ENCODE data around the gene PPM1J. TPM values are rescaled to one million over a fixed set of nuclear protein-coding genes. Genes with fewer than 3 reads are reported as not detected.
A peak's percentile ranks its signal among the peaks of the same experiment; 100 is the strongest.

PPM1J gene
- total RNA-seq, 1 donor from 2014 or later, result 0.67 TPM

DNA sequence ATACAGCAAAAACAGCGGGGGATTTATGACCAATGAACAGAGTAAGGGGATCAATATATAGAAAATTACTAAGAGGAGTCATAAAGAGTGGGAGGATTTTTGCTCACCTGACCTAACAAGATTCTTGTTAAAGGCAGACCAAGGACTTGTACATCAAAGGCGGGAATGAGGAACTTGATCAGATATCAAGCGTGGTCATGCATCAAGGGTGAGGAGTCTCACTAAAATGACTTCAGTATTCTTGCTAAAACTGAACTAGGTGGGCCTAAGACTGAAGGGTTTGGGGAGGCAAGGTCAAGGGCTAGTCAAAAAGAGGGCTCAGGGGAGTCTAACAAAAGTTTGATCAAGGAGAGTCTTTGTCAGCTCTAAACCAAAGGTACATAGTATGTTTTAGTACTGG lies 38.6 kb downstream of the PPM1J start:
- Mint-ChIP-seq H3K36me3 (ENCODE audit: unreplicated experiment) (peaks cover 13% of the 10 kb centered on the region), H3K9me3 (ENCODE audit: unreplicated experiment) (no peaks in the 10 kb centered on the region), H3K27ac (ENCODE audit: unreplicated experiment) (no peak overlapping the region), H3K4me1 (ENCODE audit: unreplicated experiment) (peaks cover 38% of the 10 kb centered on the region), H3K27me3 (ENCODE audit: unreplicated experiment) (no peaks in the 10 kb centered on the region), H3K4me3 (ENCODE audit: unreplicated experiment) (peak overlapping the region; percentile 46)
- DNase-seq (ENCODE audit: extremely low spot score, unreplicated experiment), result no peak
- TF ChIP-seq, protein P1, sequence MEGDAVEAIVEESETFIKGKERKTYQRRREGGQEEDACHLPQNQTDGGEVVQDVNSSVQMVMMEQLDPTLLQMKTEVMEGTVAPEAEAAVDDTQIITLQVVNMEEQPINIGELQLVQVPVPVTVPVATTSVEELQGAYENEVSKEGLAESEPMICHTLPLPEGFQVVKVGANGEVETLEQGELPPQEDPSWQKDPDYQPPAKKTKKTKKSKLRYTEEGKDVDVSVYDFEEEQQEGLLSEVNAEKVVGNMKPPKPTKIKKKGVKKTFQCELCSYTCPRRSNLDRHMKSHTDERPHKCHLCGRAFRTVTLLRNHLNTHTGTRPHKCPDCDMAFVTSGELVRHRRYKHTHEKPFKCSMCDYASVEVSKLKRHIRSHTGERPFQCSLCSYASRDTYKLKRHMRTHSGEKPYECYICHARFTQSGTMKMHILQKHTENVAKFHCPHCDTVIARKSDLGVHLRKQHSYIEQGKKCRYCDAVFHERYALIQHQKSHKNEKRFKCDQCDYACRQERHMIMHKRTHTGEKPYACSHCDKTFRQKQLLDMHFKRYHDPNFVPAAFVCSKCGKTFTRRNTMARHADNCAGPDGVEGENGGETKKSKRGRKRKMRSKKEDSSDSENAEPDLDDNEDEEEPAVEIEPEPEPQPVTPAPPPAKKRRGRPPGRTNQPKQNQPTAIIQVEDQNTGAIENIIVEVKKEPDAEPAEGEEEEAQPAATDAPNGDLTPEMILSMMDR (IDR thresholded peaks at IDR 0.05), result no peak

DNA sequence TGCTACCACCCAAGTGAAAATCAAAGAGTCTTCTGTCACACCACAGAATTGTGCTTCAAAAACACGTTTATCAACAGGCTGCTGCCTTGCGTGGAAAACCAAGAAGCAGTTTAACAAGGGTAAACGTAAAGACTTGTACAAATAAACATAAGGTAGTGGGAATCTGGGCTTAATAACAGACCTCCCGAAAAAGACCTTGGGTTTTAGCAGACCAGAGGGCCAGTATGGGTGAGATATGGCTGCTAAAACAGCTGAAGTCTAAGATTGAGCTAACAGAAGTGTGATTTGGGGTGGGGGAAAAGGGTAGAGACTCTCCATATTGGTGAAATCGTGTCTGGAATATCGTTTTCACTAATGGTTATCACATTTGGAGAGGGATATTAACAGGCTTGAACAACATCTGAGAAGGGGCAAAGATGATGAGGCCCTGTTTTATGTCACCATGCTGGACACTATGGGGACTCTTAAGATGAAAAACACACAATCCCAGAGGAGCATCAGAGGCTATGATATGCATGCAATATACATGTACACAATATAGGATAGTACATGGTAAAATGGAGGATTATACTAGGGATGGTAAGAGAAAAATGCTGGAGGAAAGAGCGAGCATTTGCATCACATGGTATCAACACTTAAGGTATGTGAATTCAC lies 39.3 kb downstream of the PPM1J start:
- Mint-ChIP-seq H3K4me1 (ENCODE audit: unreplicated experiment) (peaks cover 38% of the 10 kb centered on the region), H3K9me3 (ENCODE audit: unreplicated experiment) (no peaks in the 10 kb centered on the region), H3K4me3 (ENCODE audit: unreplicated experiment) (peak overlapping the region; percentile 83), H3K27ac (ENCODE audit: unreplicated experiment) (peak overlapping the region; percentile 91), H3K36me3 (ENCODE audit: unreplicated experiment) (peaks cover 19% of the 10 kb centered on the region), H3K27me3 (ENCODE audit: unreplicated experiment) (no peaks in the 10 kb centered on the region)
- no peak for DNase-seq (ENCODE audit: extremely low spot score, unreplicated experiment)
- TF ChIP-seq, protein P1 (IDR thresholded peaks at IDR 0.05), result no peak

DNA sequence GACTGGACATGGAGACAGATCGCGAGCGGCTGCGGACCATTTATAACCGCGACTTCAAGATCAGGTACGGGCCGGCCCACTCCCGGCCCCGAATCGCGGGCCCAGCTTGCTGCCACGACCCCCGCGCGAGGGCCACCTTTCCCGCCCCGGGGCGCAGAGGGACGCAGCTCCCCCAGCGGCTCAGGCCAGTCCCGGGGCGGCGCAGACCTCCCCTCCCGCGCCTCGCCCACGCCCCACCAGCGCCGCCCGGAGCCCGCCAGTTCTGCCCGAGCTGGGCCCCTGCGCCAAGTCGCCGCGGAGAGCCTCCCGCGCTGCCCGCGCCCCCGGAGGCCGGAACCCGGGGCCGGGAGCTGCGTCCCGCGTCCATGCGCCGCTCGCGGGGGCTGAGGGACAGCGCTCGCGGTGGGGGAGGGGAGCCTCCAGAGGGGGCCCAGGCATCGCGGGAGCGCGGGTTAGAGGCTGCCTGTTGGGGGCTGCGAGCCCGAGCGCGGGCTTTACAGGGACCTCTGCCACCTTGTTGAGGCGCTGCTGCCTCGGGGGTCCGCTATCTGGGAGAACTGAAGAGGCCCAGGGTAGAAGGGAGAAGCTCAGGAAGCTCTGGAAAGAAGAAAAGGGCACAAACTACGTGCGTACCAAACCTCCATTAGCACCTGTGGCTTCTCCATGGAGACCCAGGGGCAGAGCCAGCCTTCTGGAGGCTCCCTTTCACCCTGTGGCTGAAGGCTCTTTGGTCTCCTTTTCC lies 40.0 kb downstream of the PPM1J start:
- TF ChIP-seq, protein P1 (IDR thresholded peaks at IDR 0.05), result peak; percentile 25
- H3K9me3 Mint-ChIP-seq (ENCODE audit: unreplicated experiment), result no peaks in the 10 kb centered on the region
- H3K4me3 Mint-ChIP-seq (ENCODE audit: unreplicated experiment), result peak overlapping the region; percentile 96
- peaks cover 26% of the 10 kb centered on the region for H3K36me3 Mint-ChIP-seq (ENCODE audit: unreplicated experiment)
- no peaks in the 10 kb centered on the region for H3K27me3 Mint-ChIP-seq (ENCODE audit: unreplicated experiment)
- peak overlapping the region; percentile 99 for H3K27ac Mint-ChIP-seq (ENCODE audit: unreplicated experiment)
- peaks cover 38% of the 10 kb centered on the region for H3K4me1 Mint-ChIP-seq (ENCODE audit: unreplicated experiment)
- DNase-seq (ENCODE audit: extremely low spot score, unreplicated experiment), result no peak

DNA sequence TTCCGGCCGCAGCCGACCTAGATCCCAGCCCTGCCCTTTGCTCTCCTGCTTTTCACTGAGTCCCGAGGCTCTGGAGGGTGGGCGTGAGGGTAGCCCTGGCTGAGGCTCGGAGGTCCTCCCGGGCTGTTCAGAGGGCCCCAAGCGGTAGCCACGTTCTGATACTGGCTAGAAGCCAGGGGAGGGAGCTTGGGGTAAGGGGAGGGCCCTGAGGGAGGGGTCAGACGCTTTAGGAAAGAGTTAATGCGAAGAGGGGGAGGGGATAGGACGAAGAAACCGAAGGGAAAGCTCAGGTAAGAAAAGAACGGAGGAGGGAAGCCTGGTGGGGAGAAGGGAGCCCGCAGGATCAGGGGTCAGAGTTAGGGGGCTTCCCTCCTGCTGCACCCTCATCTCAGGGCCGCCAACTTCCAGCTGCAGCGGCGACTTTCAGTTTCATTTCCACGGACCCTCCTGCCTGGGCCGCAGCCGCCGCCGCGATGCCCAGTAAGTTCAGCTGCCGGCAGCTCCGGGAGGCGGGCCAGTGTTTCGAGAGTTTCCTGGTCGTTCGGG lies 40.6 kb downstream of the PPM1J start, which contains the start of gene MOV10:
Gene MOV10, plus strand, starts transcription at position 220 of the 546 bp plus-strand sequence. Its CDS starts 254 bp downstream, at position 474.
- H3K4me3 Mint-ChIP-seq (ENCODE audit: unreplicated experiment), result peak within 1 kb of the TSS; percentile 96
- H3K36me3 Mint-ChIP-seq (ENCODE audit: unreplicated experiment), result peaks cover 27% of the 10 kb centered on the region
- H3K9me3 Mint-ChIP-seq (ENCODE audit: unreplicated experiment), result no peaks in the 10 kb centered on the region
- H3K27ac Mint-ChIP-seq (ENCODE audit: unreplicated experiment), result peak within 1 kb of the TSS; percentile 99
- TF ChIP-seq, protein P1 (IDR thresholded peaks at IDR 0.05), result no peak
- H3K27me3 Mint-ChIP-seq (ENCODE audit: unreplicated experiment), result no peaks in the 10 kb centered on the region
- peaks cover 36% of the 10 kb centered on the region for H3K4me1 Mint-ChIP-seq (ENCODE audit: unreplicated experiment)
- DNase-seq (ENCODE audit: extremely low spot score, unreplicated experiment), result no peak

All from osteocyte (in vitro differentiated cells).